HCT116 (cell line): ENCODE results near the gene MLX. TPM values are rescaled to one million over a fixed set of nuclear protein-coding genes. Genes with fewer than 3 reads are reported as not detected.

Source experiments
- ATAC-seq: fragments of 200-7000 bp; cut with Tn5 transposase; 2 replicates; pipeline ENCODE4 v1.9.1; 2020; ENCODE audit warnings: mild to moderate bottlenecking, moderate library complexity
- BruUV-seq: library from RNA; stranded (reverse); fragments of 400-500 nt; replicated peaks from 2 replicates; lab custom pipeline; 2021; lab: Mats Ljungman, UMichigan
- CTCF ChIA-PET: fragments of 300-600 bp; sonication (Branson Sonifier 250); formaldehyde crosslinking; loops from one replicate; lab custom pipeline; 2021; ENCODE audit warnings: antibody characterized with exemption; lab: Charles Lee
- POLR2A ChIA-PET: fragments of 300-600, 350-600 bp; sonication (Branson Sonifier 250); formaldehyde crosslinking; loops from one replicate; lab custom pipeline; 2021; ENCODE audit warnings: antibody characterized with exemption; lab: Charles Lee
- RAD21 ChIA-PET, 2 experiments: fragments of 300-600 bp; sonication (Branson Sonifier 250); formaldehyde crosslinking; loops; one replicate each; lab custom pipeline; 2023; ENCODE audit warnings: low total read pairs in 2 of 2; ENCODE audit not compliant: uncharacterized antibody in 2 of 2, unreplicated experiment in 2 of 2, low non-redundant PET in 1 of 2; lab: Charles Lee
- DNase-seq: peaks from one replicate; pipeline ENCODE4 v3.0.0-alpha.2; 2010; ENCODE audit warnings: low read depth, low spot score
- H2AFZ ChIP-seq: fragments of 200-600 bp; shearing (Covaris generic), sonication (generic); 2 replicates; pipeline ENCODE4 v1.6.1; 2017; ENCODE audit warnings: low read depth, mixed run types, mixed read lengths, antibody characterized with exemption, low read length; ENCODE audit not compliant: poor library complexity, severe bottlenecking
- H3K27ac ChIP-seq: 2 replicates; pipeline ENCODE4 v1.5.1; 2012; ENCODE audit warnings: low read depth, low read length
- H3K27me3 ChIP-seq: fragments of 200-600 bp; sonication (generic); 2 replicates; pipeline ENCODE4 v1.6.1; 2016; ENCODE audit warnings: mixed run types, low read length, mixed read lengths; ENCODE audit not compliant: insufficient read depth
- H3K36me3 ChIP-seq, 2 experiments: fragments of 200-500 bp in 1 of 2; fragments of 200-600 bp in 1 of 2; sonication (Bioruptor generic) in 1 of 2; sonication (generic) in 1 of 2; 2 replicates each; pipeline versions ENCODE4 v1.5.1 to v1.6.1; 2014 to 2016; ENCODE audit warnings: low read length in 2 of 2, inconsistent platforms in 1 of 2, mixed read lengths in 1 of 2, mixed run types in 1 of 2; ENCODE audit not compliant: insufficient read depth in 2 of 2, control insufficient read depth in 1 of 2
- H3K4me1 ChIP-seq, 2 experiments: fragments of 200-600 bp in 1 of 2; sonication (generic) in 1 of 2; 2 replicates each; pipeline versions ENCODE4 v1.5.1 to v1.6.1; 2012 to 2017; ENCODE audit warnings: low read length in 2 of 2, inconsistent platforms in 1 of 2, mild to moderate bottlenecking in 1 of 2, mixed read lengths in 1 of 2, mixed run types in 1 of 2, moderate library complexity in 1 of 2; ENCODE audit not compliant: insufficient read depth in 2 of 2, control insufficient read depth in 1 of 2
- H3K4me2 ChIP-seq: fragments of 200-600 bp; sonication (generic); 2 replicates; pipeline ENCODE4 v1.6.1; 2017; ENCODE audit warnings: mixed run types, low read length, mixed read lengths
- H3K4me3 ChIP-seq, 2 experiments: fragments of 200-600 bp in 1 of 2; sonication (generic) in 1 of 2; replicated peaks in 1 of 2; 2 replicates each; pipeline ENCODE4 v1.5.1; 2011 to 2016; ENCODE audit warnings: low read length in 2 of 2, control low read depth in 1 of 2, low read depth in 1 of 2, mild to moderate bottlenecking in 1 of 2, mixed read lengths in 1 of 2, mixed run types in 1 of 2
- H3K79me2 ChIP-seq: fragments of 200-600 bp; sonication (generic); 2 replicates; pipeline ENCODE4 v1.6.1; 2017; ENCODE audit warnings: mild to moderate bottlenecking, mixed run types, low read length, moderate library complexity, mixed read lengths; ENCODE audit not compliant: insufficient read depth
- H3K9ac ChIP-seq: fragments of 200-600 bp; sonication (generic); 2 replicates; pipeline ENCODE4 v1.6.1; 2016; ENCODE audit warnings: low read length, mixed read lengths
- H3K9me2 ChIP-seq: fragments of 200-600 bp; sonication (generic), shearing (Covaris generic); 2 replicates; pipeline ENCODE4 v1.6.1; 2017; ENCODE audit warnings: mixed run types, mild to moderate bottlenecking, moderate library complexity; ENCODE audit not compliant: insufficient read depth
- H3K9me3 ChIP-seq, 2 experiments: fragments of 200-500 bp in 1 of 2; fragments of 200-600 bp in 1 of 2; sonication (Bioruptor generic) in 1 of 2; sonication (generic) in 1 of 2; 2 replicates each; pipeline ENCODE4 v1.6.1; 2014 to 2017; ENCODE audit warnings: low read length in 2 of 2, mixed read lengths in 2 of 2, inconsistent platforms in 1 of 2, low read depth in 1 of 2, mild to moderate bottlenecking in 1 of 2, mixed run types in 1 of 2, moderate library complexity in 1 of 2; ENCODE audit not compliant: control insufficient read depth in 1 of 2, insufficient read depth in 1 of 2
- H4K20me1 ChIP-seq: fragments of 200-600 bp; sonication (generic), shearing (Covaris generic); 2 replicates; pipeline ENCODE4 v1.6.1; 2017; ENCODE audit warnings: mixed run types, mild to moderate bottlenecking, moderate library complexity; ENCODE audit not compliant: insufficient read depth
- CBX3 ChIP-seq: IDR thresholded peaks from 2 replicates; pipeline ENCODE4 v1.6.1; 2012; ENCODE audit warnings: low read depth
- CEBPB ChIP-seq: IDR thresholded peaks from 2 replicates; pipeline ENCODE4 v1.6.1; 2012; ENCODE audit warnings: low read depth
- CTCF ChIP-seq, 3 experiments: fragments of 200-600 bp in 1 of 3; sonication (generic) in 1 of 3; IDR thresholded peaks in 2 of 3; conservative IDR thresholded peaks in 1 of 3; 2 replicates each; pipeline ENCODE4 v1.5.1; 2012 to 2017; ENCODE audit warnings: low read depth in 2 of 3, low read length in 2 of 3, antibody characterized with exemption in 1 of 3, borderline replicate concordance in 1 of 3, control low read depth in 1 of 3, mild to moderate bottlenecking in 1 of 3, mixed read lengths in 1 of 3, mixed run types in 1 of 3, moderate library complexity in 1 of 3; ENCODE audit not compliant: insufficient read depth in 1 of 3
- ELF1 ChIP-seq: IDR thresholded peaks from 2 replicates; pipeline ENCODE4 v1.6.1; 2012; ENCODE audit warnings: low read depth, borderline replicate concordance
- EZH2 ChIP-seq: fragments of 200-600 bp; sonication (generic); IDR thresholded peaks from 2 replicates; pipeline ENCODE4 v1.6.1; 2017; ENCODE audit warnings: antibody characterized with exemption, mixed run types
- JUND ChIP-seq: IDR thresholded peaks from 2 replicates; pipeline ENCODE4 v1.6.1; 2012
- MAX ChIP-seq: IDR thresholded peaks from 2 replicates; pipeline ENCODE4 v1.6.1; 2012
- POLR2A ChIP-seq: IDR thresholded peaks from 2 replicates; pipeline ENCODE4 v1.7.0; 2011; ENCODE audit warnings: borderline replicate concordance; ENCODE audit not compliant: insufficient read depth, insufficient read length; ENCODE audit errors: extremely low read depth
- POLR2AphosphoS5 ChIP-seq: IDR thresholded peaks from 2 replicates; pipeline ENCODE4 v1.6.1; 2011; ENCODE audit warnings: mild to moderate bottlenecking, low read depth, low read length, moderate library complexity
- RAD21 ChIP-seq: IDR thresholded peaks from 2 replicates; pipeline ENCODE4 v1.6.1; 2012; ENCODE audit warnings: low read depth, mild to moderate bottlenecking
- SP1 ChIP-seq: IDR thresholded peaks from 2 replicates; pipeline ENCODE4 v1.6.1; 2012; ENCODE audit warnings: low read depth
- SRF ChIP-seq: IDR thresholded peaks from 2 replicates; pipeline ENCODE4 v1.6.1; 2012; ENCODE audit warnings: low read depth
- YY1 ChIP-seq: IDR thresholded peaks from 2 replicates; pipeline ENCODE4 v1.6.1; 2011; ENCODE audit warnings: low read length, low read depth, moderate library complexity, mild to moderate bottlenecking; ENCODE audit not compliant: insufficient replicate concordance; ENCODE audit errors: extremely low read depth
- ZBTB33 ChIP-seq: IDR thresholded peaks from 2 replicates; pipeline ENCODE4 v1.6.1; 2011; ENCODE audit warnings: mild to moderate bottlenecking, low read length, moderate library complexity; ENCODE audit not compliant: insufficient replicate concordance; ENCODE audit errors: extremely low read depth
- ZFX ChIP-seq: fragments of 450-650 bp; IDR thresholded peaks from 2 replicates; pipeline ENCODE4 v1.6.1; 2017
- ZNF274 ChIP-seq: fragments of 200-500 bp; sonication (Bioruptor generic); IDR thresholded peaks from 2 replicates; pipeline ENCODE4 v1.6.1; 2014; ENCODE audit warnings: mild to moderate bottlenecking, low read depth, low read length, inconsistent platforms
- intact Hi-C: fragments of 100-400 bp; cut with micrococcal nuclease; formaldehyde crosslinking; loops from 2 replicates; pipeline ENCODE4 v1.10.0; 2022
- total RNA-seq: library from RNA; stranded (reverse); gene quantifications from one replicate; pipeline ENCODE4 v1.2.1, GENCODE V29; 2021; ENCODE audit not compliant: unreplicated experiment
- TF ChIP-seq, protein P1 (sequence below): IDR thresholded peaks from 2 replicates; pipeline ENCODE4 v1.6.1; 2012; ENCODE audit warnings: low read depth

MLX gene
- total RNA-seq, 1 experiment from 2014 or later, result 47.9 TPM

DNA sequence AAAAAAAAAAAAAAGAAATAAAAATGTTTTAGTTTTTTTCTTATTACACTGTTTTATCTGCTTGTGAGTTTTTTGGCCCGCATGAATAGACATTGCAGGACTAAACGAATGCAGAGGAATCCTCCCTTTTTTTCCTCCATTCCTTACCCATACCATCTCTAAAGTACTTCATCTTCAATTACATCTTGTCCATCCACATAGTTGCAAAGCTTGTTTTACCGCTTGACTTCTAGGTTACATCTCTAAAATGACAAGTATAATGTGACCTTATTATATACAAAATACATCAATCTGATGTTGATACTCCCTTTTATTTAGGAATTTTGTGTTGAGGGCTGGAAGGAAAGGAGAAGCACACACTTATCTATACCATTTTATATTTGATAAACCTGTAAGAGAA, 29.5 kb downstream of the MLX start:
- Histone ChIP-seq H3K9me2 (no peaks in the 10 kb centered on the region), H3K79me2 (peaks cover 17% of the 10 kb centered on the region), H4K20me1 (no peaks in the 10 kb centered on the region), H3K36me3 (peaks cover 0 to 6% of the 10 kb centered on the region in 2 experiments; a peak in 1 of 4 replicates), H3K4me2 (no peak overlapping the region), H3K27ac (no peak overlapping the region)
- BruUV-seq, result no TSS peak
- POLR2A ChIA-PET, result no interaction called here
- TF ChIP-seq RAD21 (no peak), MAX (no peak), JUND (no peak), CEBPB (no peak), EZH2 (no peak), SRF (no peak), ELF1 (no peak), SP1 (no peak), ZBTB33 (no peak), CTCF (IDR thresholded peaks at IDR 0.05 in 2 of 3, conservative IDR thresholded peaks at IDR 0.05 in 1 of 3; ENCODE audit: borderline replicate concordance in 1 of 3, insufficient read depth in 1 of 3, low read depth in 2 of 3, low read length in 2 of 3) (no peak), POLR2AphosphoS5 (no peak), POLR2A (no peak), CBX3 (no peak), ZNF274 (no peak), YY1 (no peak), ZFX (no peak)
- TF ChIP-seq, protein P1, sequence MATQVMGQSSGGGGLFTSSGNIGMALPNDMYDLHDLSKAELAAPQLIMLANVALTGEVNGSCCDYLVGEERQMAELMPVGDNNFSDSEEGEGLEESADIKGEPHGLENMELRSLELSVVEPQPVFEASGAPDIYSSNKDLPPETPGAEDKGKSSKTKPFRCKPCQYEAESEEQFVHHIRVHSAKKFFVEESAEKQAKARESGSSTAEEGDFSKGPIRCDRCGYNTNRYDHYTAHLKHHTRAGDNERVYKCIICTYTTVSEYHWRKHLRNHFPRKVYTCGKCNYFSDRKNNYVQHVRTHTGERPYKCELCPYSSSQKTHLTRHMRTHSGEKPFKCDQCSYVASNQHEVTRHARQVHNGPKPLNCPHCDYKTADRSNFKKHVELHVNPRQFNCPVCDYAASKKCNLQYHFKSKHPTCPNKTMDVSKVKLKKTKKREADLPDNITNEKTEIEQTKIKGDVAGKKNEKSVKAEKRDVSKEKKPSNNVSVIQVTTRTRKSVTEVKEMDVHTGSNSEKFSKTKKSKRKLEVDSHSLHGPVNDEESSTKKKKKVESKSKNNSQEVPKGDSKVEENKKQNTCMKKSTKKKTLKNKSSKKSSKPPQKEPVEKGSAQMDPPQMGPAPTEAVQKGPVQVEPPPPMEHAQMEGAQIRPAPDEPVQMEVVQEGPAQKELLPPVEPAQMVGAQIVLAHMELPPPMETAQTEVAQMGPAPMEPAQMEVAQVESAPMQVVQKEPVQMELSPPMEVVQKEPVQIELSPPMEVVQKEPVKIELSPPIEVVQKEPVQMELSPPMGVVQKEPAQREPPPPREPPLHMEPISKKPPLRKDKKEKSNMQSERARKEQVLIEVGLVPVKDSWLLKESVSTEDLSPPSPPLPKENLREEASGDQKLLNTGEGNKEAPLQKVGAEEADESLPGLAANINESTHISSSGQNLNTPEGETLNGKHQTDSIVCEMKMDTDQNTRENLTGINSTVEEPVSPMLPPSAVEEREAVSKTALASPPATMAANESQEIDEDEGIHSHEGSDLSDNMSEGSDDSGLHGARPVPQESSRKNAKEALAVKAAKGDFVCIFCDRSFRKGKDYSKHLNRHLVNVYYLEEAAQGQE, result no peak
- TF ChIP-seq, all 23 proteins: peak for 0
- DNase-seq (no peak), ATAC-seq (no peak)
- Histone ChIP-seq H3K9ac (no peak overlapping the region), H3K4me1 (no peaks in the 10 kb centered on the region), H2AFZ (no peak overlapping the region), H3K4me3 (no peak overlapping the region), H3K9me3 (no peaks in the 10 kb centered on the region), H3K27me3 (no peaks in the 10 kb centered on the region)
- ChIA-PET CTCF (interaction anchor here (0.7 kb wide), 1 partner anchor 177 kb away, joined by 3 read pairs; the partner anchor contains the start of gene VPS25), RAD21 (no interaction called here)
- intact Hi-C loops, result no loop called here
